Activated CD4-positive, alpha-beta T cell treated with anti-CD3 and anti-CD28 coated beads, Interleukin-2, amount 50 U/mL, for 24 hours (primary cell): ENCODE measurements around the gene CCDC70.

Experiments used
- DNase-seq, 2 donors: peaks; one replicate each; pipeline ENCODE4 v3.0.0-alpha.2; 2020; ENCODE audit warnings: low read depth in 1 of 2, low spot score in 1 of 2

The CCDC70 gene

GRCh38 chr13:51856998-51857397 is 4.8 kb upstream of the CCDC70 start:
- DNase-seq, result no peak

- DNase-seq, result no peak
Observed at GRCh38 chr13:51858433-51859247, 3.1 kb upstream of the CCDC70 start.

GRCh38 chr13:51862957-51863356 is 1.2 kb downstream of the CCDC70 start:
- DNase-seq, result no peak

GRCh38 chr13:51865838-51866237 is 4.1 kb downstream of the CCDC70 start:
- no peak for DNase-seq

- DNase-seq, result no peak
Observed at GRCh38 chr13:51867062-51867461, 5.3 kb downstream of the CCDC70 start.

GRCh38 chr13:51869916-51870315 is 8.1 kb downstream of the CCDC70 start:
- DNase-seq, result no peak

GRCh38 chr13:51870616-51871015 is 8.8 kb downstream of the CCDC70 start:
- DNase-seq, result no peak

- DNase-seq, result no peak
Observed at GRCh38 chr13:51873117-51873798, 11.5 kb downstream of the CCDC70 start.

- no peak for DNase-seq
Observed at GRCh38 chr13:51873837-51874236, 12.1 kb downstream of the CCDC70 start.

GRCh38 chr13:51874651-51875050 is 12.9 kb downstream of the CCDC70 start:
- no peak for DNase-seq

GRCh38 chr13:51879133-51879532 is 17.4 kb downstream of the CCDC70 start:
- no peak for DNase-seq

GRCh38 chr13:51881296-51881695 is 19.5 kb downstream of the CCDC70 start:
- DNase-seq, result no peak

GRCh38 chr13:51882570-51883225 is 20.9 kb downstream of the CCDC70 start:
- DNase-seq, result no peak

GRCh38 chr13:51883226-51883600 is 21.4 kb downstream of the CCDC70 start:
- DNase-seq, result no peak

GRCh38 chr13:51885651-51886050 is 23.9 kb downstream of the CCDC70 start:
- no peak for DNase-seq

- DNase-seq, result no peak
Observed at GRCh38 chr13:51887468-51887867, 25.7 kb downstream of the CCDC70 start.

- no peak for DNase-seq
Observed at GRCh38 chr13:51892657-51893056, 30.9 kb downstream of the CCDC70 start.

GRCh38 chr13:51894239-51894638 is 32.5 kb downstream of the CCDC70 start:
- DNase-seq, result no peak

- peak in 1 of 2 donors; percentile 19 for DNase-seq
Observed at GRCh38 chr13:51895906-51896888, 34.4 kb downstream of the CCDC70 start.

GRCh38 chr13:51900471-51900870 is 38.7 kb downstream of the CCDC70 start:
- DNase-seq, result no peak

- DNase-seq, result no peak
Observed at GRCh38 chr13:51902776-51903175, 41.0 kb downstream of the CCDC70 start.
